Heart right ventricle (tissue), 16 donors: ENCODE measurements around the gene SURF6. TPM values are rescaled to one million over a fixed set of nuclear protein-coding genes. Genes with fewer than 3 reads are reported as not detected.
"Not testable (repeated sequence)": the region's sequence is repeated elsewhere in the genome, so short reads cannot be mapped to it uniquely, and the experiment has no call there.

Experiments
- ATAC-seq, 8 donors: fragments of 200-7000 bp; cut with Tn5 transposase; one replicate each; pipeline ENCODE4 v1.9.1; 2020; ENCODE audit warnings: mild to moderate bottlenecking in 8 of 8, moderate library complexity in 8 of 8, moderate number of reproducible peaks in 1 of 8
- DNase-seq, 2 donors: peaks; one replicate each; pipeline ENCODE4 v3.0.0-alpha.2; 2020
- H3K27ac ChIP-seq, 10 donors: fragments of 200-600 bp; sonication (generic) in 2 of 10; one replicate each; pipeline versions ENCODE4 v1.5.0 to v1.8.0; 2020 to 2022; ENCODE audit warnings: mild to moderate bottlenecking in 3 of 10
- H3K27me3 ChIP-seq, 7 donors: fragments of 200-600 bp; one replicate each; pipeline ENCODE4 v1.8.0; 2021 to 2022; ENCODE audit warnings: mild to moderate bottlenecking in 2 of 7
- H3K36me3 ChIP-seq, 9 donors: fragments of 200-600 bp; sonication (generic) in 1 of 9; one replicate each; pipeline versions ENCODE4 v1.5.0 to v1.8.0; 2020 to 2022; ENCODE audit warnings: mild to moderate bottlenecking in 2 of 9
- H3K4me1 ChIP-seq, 9 donors: fragments of 200-600 bp; sonication (generic) in 1 of 9; one replicate each; pipeline versions ENCODE4 v1.5.0 to v1.8.0; 2020 to 2022; ENCODE audit warnings: mild to moderate bottlenecking in 4 of 9
- H3K4me3 ChIP-seq, 10 donors: fragments of 200-600 bp; sonication (generic) in 2 of 10; one replicate each; pipeline versions ENCODE4 v1.5.0 to v1.8.0; 2020 to 2022; ENCODE audit warnings: mild to moderate bottlenecking in 7 of 10, moderate library complexity in 2 of 10
- H3K9me3 ChIP-seq, 11 donors: fragments of 200-600 bp in 10 of 11; sonication (generic) in 2 of 11; one replicate each; pipeline versions ENCODE4 v1.5.0 to v1.8.0; 2013 to 2022; ENCODE audit warnings: mild to moderate bottlenecking in 2 of 11, control low read depth in 1 of 11, moderate library complexity in 1 of 11
- CTCF ChIP-seq, 9 donors: fragments of 200-600 bp; sonication (generic) in 2 of 9; IDR thresholded peaks; one replicate each; pipeline versions ENCODE4 v1.5.0 to v1.8.0; 2021 to 2022; ENCODE audit warnings: antibody characterized with exemption in 9 of 9, mild to moderate bottlenecking in 5 of 9, moderate library complexity in 1 of 9
- WGBS, 2 donors: extraction: QIAGEN DNeasy Blood & Tissue Kit; methylation state at CpG; one replicate each; pipeline ENCODE4 v1.1.7; 2013; ENCODE audit warnings: inconsistent platforms in 1 of 2; 5-methylcytosine and 5-hydroxymethylcytosine counted together
- intact Hi-C, 10 donors: fragments of 100-400 bp; cut with DNase I; formaldehyde crosslinking; loops; one replicate each; pipeline versions ENCODE4 v1.11.1 to v1.14.2; 2022
- polyA plus RNA-seq, 2 donors: library from polyadenylated mRNA; stranded (reverse); fragments of 200-250 nt; gene quantifications; one replicate each; pipeline ENCODE4 v1.2.3, GENCODE V29; 2013
- total RNA-seq, 10 donors: library from RNA; stranded (reverse); fragmentation: NEBNext Ultra II Directional in 3 of 10; extraction: Animal tissue kit (Norgen Biotek cat#: 25700) in 3 of 10; gene quantifications; one replicate each; pipeline versions ENCODE4 v1.2.1 to v1.2.4, GENCODE V29; 2021 to 2023
- donor health status: Arrhythmogenic right ventricular cardiomyopathy.
- donor health status: ischemic (EF 13 %, LVEDD 7.1; RV severe dilation, severe dysfunction).
- donor health status: healthy with polysubstance abuse.
- donor health status: DM: no; HTN: yes; CAD: no.
- donor health status: DM: no; HTN: no; CAD: no.
- donor health status: ischemic (EF 25% LVEDD 6.9; RV normal size, moderate dysfunction).
- donor health status: ischemic (EF 25% LVEDD 5.7; RV mildly dilated, moderate dysfunction).
- donor health status: healthy.
- donor health status: DM: yes; HTN: yes; CAD: no.
- donor health status: Ischemic cardiomyopathy.
- donor health status: ischemic (EF 35%, LVEDD 5.7; RV mildly dilated, moderate dysfunction).
- donor health status: nonischemic (EF 11% LVEDD 7.7; RV severe dilation, severe dysfunction).
- donor health status: DM: yes; HTN: yes; CAD: no.
- donor health status: PGD.
- donor health status: ischemic (EF 29% LVEDD 5.4; RV normal size, mild dysfunction).
- donor health status: nonischemic (EF 23%, LVEDD 6.1; RV moderate dilation, normal function).

SURF6 gene
- total and polyA plus RNA-seq, 12 donors = 9.1 to 14.8 (median 11.8) TPM

GRCh38 chr9:133340916-133341315 lies 4.9 kb upstream of the SURF6 start:
- Histone ChIP-seq H3K27me3 (no peaks in the 10 kb centered on the region), H3K4me1 (peaks cover 0 to 60% (median 10%) of the 10 kb centered on the region in 9 donors), H3K36me3 (peaks cover 0 to 74% (median 34%) of the 10 kb centered on the region in 9 donors), H3K9me3 (no peaks in the 10 kb centered on the region), H3K27ac (peak overlapping the region in 6 of 10 donors; percentile 4 to 90 (median 38)), H3K4me3 (peak overlapping the region in 1 of 10 donors; percentile 45)
- intact Hi-C loops = loop anchor here in 2 of 10 donors (10.0 kb wide), 1 partner anchor 144 kb away; no protein-coding TSS in a partner anchor
- DNase-seq = no peak
- WGBS, 2 donors = 88 to 90% methylated on average over 13 of the region's 13 CpGs
- no peak for TF ChIP-seq CTCF (IDR thresholded peaks at IDR 0.05)
- ATAC-seq = no peak

- TF ChIP-seq CTCF (IDR thresholded peaks at IDR 0.05) = no peak
- Histone ChIP-seq H3K36me3 (peaks cover 0 to 67% (median 34%) of the 10 kb centered on the region in 9 donors), H3K27ac (peak overlapping the region in 7 of 10 donors; percentile 10 to 90 (median 43)), H3K4me1 (peaks cover 2 to 62% (median 12%) of the 10 kb centered on the region in 9 donors), H3K9me3 (no peaks in the 10 kb centered on the region), H3K4me3 (peak overlapping the region in 1 of 10 donors; percentile 45), H3K27me3 (no peaks in the 10 kb centered on the region)
- 72 to 79% methylated on average over 3 of the region's 3 CpGs for WGBS, 2 donors
- intact Hi-C loops = loop anchor here in 2 of 10 donors (10.0 kb wide), 1 partner anchor 145 kb away; no protein-coding TSS in a partner anchor
- ATAC-seq = no peak
- no peak for DNase-seq
Observed at GRCh38 chr9:133340256-133340655, 4.3 kb upstream of the SURF6 start.

GRCh38 chr9:133339641-133340040 lies 3.7 kb upstream of the SURF6 start:
- Histone ChIP-seq H3K9me3 (no peaks in the 10 kb centered on the region), H3K36me3 (peaks cover 0 to 62% (median 33%) of the 10 kb centered on the region in 9 donors), H3K27ac (peak overlapping the region in 7 of 10 donors; percentile 23 to 90 (median 43)), H3K27me3 (no peaks in the 10 kb centered on the region), H3K4me3 (peak overlapping the region in 1 of 10 donors; percentile 45), H3K4me1 (peaks cover 4 to 68% (median 18%) of the 10 kb centered on the region in 9 donors)
- intact Hi-C loops = loop anchor here in 5 of 10 donors (5.0 to 10.0 kb wide), 4 partner anchors 33 to 305 kb away; partner anchors contain the start of genes GTF3C5 (in 1 of the 5), STKLD1 (in 1 of the 5) and SURF4 (in 1 of the 5)
- TF ChIP-seq CTCF (IDR thresholded peaks at IDR 0.05) = no peak
- DNase-seq (no peak), ATAC-seq (no peak)
- 73 to 81% methylated on average over 5 of the region's 5 CpGs for WGBS, 2 donors

- Histone ChIP-seq H3K36me3 (peaks cover 0 to 62% (median 33%) of the 10 kb centered on the region in 9 donors), H3K4me1 (peaks cover 4 to 44% (median 22%) of the 10 kb centered on the region in 9 donors), H3K4me3 (peak overlapping the region in 9 of 10 donors; percentile 69 to 95 (median 82))
- H3K27ac ChIP-seq, ATAC-seq, H3K9me3 ChIP-seq, DNase-seq, H3K27me3 ChIP-seq: not testable (repeated sequence)
- WGBS, 2 donors = 89 to 90% methylated on average over 11 of the region's 11 CpGs
- intact Hi-C loops = loop anchor here in 6 of 10 donors (5.0 to 10.0 kb wide), 6 partner anchors 37 to 300 kb away; partner anchors contain the start of genes STKLD1 (in 2 of the 6), SURF4 (in 2 of the 6) and GTF3C5 (in 1 of the 6)
Observed at GRCh38 chr9:133334888-133335287, 1.1 kb downstream of the SURF6 start.

- WGBS, 2 donors = 89 to 90% methylated on average over 6 of the region's 6 CpGs
- no peaks in the 10 kb centered on the region for H3K27me3 ChIP-seq
- H3K4me3 ChIP-seq = no peak overlapping the region
- H3K36me3 ChIP-seq = peaks cover 0 to 58% (median 33%) of the 10 kb centered on the region in 9 donors
- no peak overlapping the region for H3K27ac ChIP-seq
- intact Hi-C loops = loop anchor here in 5 of 10 donors (5.0 to 10.0 kb wide), 5 partner anchors 43 to 299 kb away; partner anchors contain the start of genes GTF3C5 (in 1 of the 5), STKLD1 (in 1 of the 5) and SURF4 (in 1 of the 5)
- no peaks in the 10 kb centered on the region for H3K9me3 ChIP-seq
- ATAC-seq (no peak), DNase-seq (no peak)
- no peak for TF ChIP-seq CTCF (IDR thresholded peaks at IDR 0.05)
- H3K4me1 ChIP-seq = peaks cover 4 to 36% (median 21%) of the 10 kb centered on the region in 9 donors
Observed at GRCh38 chr9:133334161-133334560, 1.8 kb downstream of the SURF6 start.
